Activated CD8-positive, alpha-beta T cell treated with anti-CD3 and anti-CD28 coated beads for 36 hours (primary cell): Measurements from ENCODE around the gene NAA15. TPM values are rescaled to one million over a fixed set of nuclear protein-coding genes. Genes with fewer than 3 reads are reported as not detected.
"Not testable (repeated sequence)": the region's sequence is repeated elsewhere in the genome, so short reads cannot be mapped to it uniquely, and the experiment has no call there.

Source experiments
- ATAC-seq: fragments of 200-7000 bp; cut with Tn5 transposase; one replicate; pipeline ENCODE4 v1.10.0; 2021; ENCODE audit warnings: mild to moderate bottlenecking, moderate library complexity
- CTCF ChIA-PET: fragments of 350-600 bp; sonication (Branson Sonifier 250); formaldehyde crosslinking; loops from one replicate; lab custom pipeline; 2021; ENCODE audit warnings: antibody characterized with exemption; lab: Charles Lee
- POLR2A ChIA-PET: fragments of 350-600 bp; sonication (Branson Sonifier 250); formaldehyde crosslinking; loops from one replicate; lab custom pipeline; 2021; ENCODE audit warnings: antibody characterized with exemption; lab: Charles Lee
- DNase-seq: peaks from one replicate; pipeline ENCODE4 v3.0.0-alpha.2; 2020
- H3K27ac Mint-ChIP-seq: one replicate; pipeline ENCODE4 v1.8.0; 2021; ENCODE audit warnings: mild to moderate bottlenecking, mixed read lengths
- H3K27me3 Mint-ChIP-seq: one replicate; pipeline ENCODE4 v1.8.0; 2021; ENCODE audit warnings: mixed read lengths
- H3K36me3 Mint-ChIP-seq: one replicate; pipeline ENCODE4 v1.8.0; 2021; ENCODE audit warnings: low read depth, mixed read lengths
- H3K4me1 Mint-ChIP-seq: one replicate; pipeline ENCODE4 v1.8.0; 2021; ENCODE audit warnings: low read depth, mixed read lengths
- H3K4me3 Mint-ChIP-seq: one replicate; pipeline ENCODE4 v1.8.0; 2021; ENCODE audit warnings: mild to moderate bottlenecking, moderate library complexity, mixed read lengths
- H3K9me3 Mint-ChIP-seq: one replicate; pipeline ENCODE4 v1.8.0; 2021; ENCODE audit warnings: mixed read lengths
- intact Hi-C: fragments of 100-400 bp; cut with micrococcal nuclease; formaldehyde crosslinking; loops from one replicate; pipeline ENCODE4 v1.10.0; 2022
- total RNA-seq, 2 experiments: library from RNA; stranded (reverse); gene quantifications; one replicate each; pipeline ENCODE4 v1.2.3, GENCODE V29; 2021
- TF ChIP-seq, protein P1 (sequence below): fragments of 200-600 bp; IDR thresholded peaks from one replicate; pipeline ENCODE4 v1.8.0; 2022; ENCODE audit warnings: antibody characterized with exemption, mild to moderate bottlenecking

The NAA15 gene
- total RNA-seq: 100 to 1,000 TPM; 113 to 114 TPM

DNA sequence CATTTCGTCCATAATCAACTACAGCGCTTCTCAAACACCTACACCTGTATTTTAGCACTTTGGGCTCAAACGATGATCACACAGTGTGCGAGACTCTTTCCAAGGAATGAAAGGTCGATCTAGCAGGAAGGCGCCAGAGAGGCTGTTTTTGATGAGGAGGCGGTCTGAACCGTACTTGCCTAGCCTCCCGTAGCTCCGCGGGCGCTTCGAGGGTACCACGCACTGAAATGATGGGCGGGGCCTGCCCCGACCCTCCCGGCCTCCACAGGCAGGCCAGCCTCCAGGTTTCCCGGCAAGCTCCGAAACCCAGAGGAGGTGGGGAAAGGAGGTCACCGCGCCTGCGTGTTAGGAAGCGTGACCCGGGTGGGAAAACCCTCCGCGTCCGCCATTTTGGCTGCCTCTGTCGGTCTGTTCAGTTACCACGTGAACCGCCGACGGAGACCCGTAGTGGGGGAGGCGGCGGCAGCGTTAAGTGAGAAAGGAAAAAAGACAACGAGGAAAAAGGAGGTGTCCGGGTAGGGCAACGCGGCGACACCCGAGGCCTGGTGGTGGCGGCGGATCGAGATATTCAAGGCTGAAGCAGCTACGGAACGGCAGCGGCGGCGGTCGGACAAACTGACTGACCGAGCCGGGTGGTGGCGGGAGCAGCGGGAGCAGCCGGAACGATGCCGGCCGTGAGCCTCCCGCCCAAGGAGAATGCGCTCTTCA, at the start of gene NAA15:
TSS of gene NAA15 (plus strand) at position 393 of the 708 bp plus-strand sequence. CDS start at position 666, 273 bp downstream.
- TF ChIP-seq, protein P1, sequence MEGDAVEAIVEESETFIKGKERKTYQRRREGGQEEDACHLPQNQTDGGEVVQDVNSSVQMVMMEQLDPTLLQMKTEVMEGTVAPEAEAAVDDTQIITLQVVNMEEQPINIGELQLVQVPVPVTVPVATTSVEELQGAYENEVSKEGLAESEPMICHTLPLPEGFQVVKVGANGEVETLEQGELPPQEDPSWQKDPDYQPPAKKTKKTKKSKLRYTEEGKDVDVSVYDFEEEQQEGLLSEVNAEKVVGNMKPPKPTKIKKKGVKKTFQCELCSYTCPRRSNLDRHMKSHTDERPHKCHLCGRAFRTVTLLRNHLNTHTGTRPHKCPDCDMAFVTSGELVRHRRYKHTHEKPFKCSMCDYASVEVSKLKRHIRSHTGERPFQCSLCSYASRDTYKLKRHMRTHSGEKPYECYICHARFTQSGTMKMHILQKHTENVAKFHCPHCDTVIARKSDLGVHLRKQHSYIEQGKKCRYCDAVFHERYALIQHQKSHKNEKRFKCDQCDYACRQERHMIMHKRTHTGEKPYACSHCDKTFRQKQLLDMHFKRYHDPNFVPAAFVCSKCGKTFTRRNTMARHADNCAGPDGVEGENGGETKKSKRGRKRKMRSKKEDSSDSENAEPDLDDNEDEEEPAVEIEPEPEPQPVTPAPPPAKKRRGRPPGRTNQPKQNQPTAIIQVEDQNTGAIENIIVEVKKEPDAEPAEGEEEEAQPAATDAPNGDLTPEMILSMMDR: no peak
- ChIA-PET CTCF (interaction anchor here (0.6 to 2.1 kb wide), 13 partner anchors 11 to 271 kb away, joined by 3 to 11 read pairs (median 4); partner anchors contain the start of gene ELF2), POLR2A (interaction anchor here (0.7 to 1.7 kb wide), 17 partner anchors 10 to 285 kb away, joined by 3 to 9 read pairs (median 4); no protein-coding TSS in a partner anchor)
- Mint-ChIP-seq H3K9me3 (no peaks in the 10 kb centered on the region), H3K4me3 (peak within 1 kb of the TSS; percentile 84), H3K27ac (peak within 1 kb of the TSS; percentile 95), H3K4me1 (peaks cover 52% of the 10 kb centered on the region), H3K36me3 (peaks cover 40% of the 10 kb centered on the region), H3K27me3 (no peaks in the 10 kb centered on the region)
- ATAC-seq: peak; percentile 93
- DNase-seq: peak; percentile 98
- intact Hi-C loops: loop anchor here (2.0 to 5.0 kb wide), 2 partner anchors 124 to 218 kb away; partner anchors contain the start of gene ELF2

GRCh38 chr4:139253046-139253445, 48.3 kb upstream of the NAA15 start:
- intact Hi-C loops: no loop called here
- Mint-ChIP-seq H3K4me3 (no peak overlapping the region), H3K4me1 (no peaks in the 10 kb centered on the region), H3K27ac (no peak overlapping the region), H3K27me3 (no peaks in the 10 kb centered on the region), H3K36me3 (no peaks in the 10 kb centered on the region), H3K9me3 (no peaks in the 10 kb centered on the region)
- POLR2A ChIA-PET: no interaction called here
- TF ChIP-seq, protein P1: no peak
- CTCF ChIA-PET: interaction anchor here (0.6 to 1.6 kb wide), 3 partner anchors 13 to 223 kb away, joined by 3 to 4 read pairs (median 3); no protein-coding TSS in a partner anchor
- ATAC-seq: no peak
- no peak for DNase-seq

- ATAC-seq: no peak
- no peak for DNase-seq
- CTCF ChIA-PET: interaction anchor here (1.6 kb wide), 1 partner anchor 26 kb away, joined by 4 read pairs; no protein-coding TSS in a partner anchor
- TF ChIP-seq, protein P1: no peak
- no peak overlapping the region for H3K4me3 Mint-ChIP-seq
- H3K4me1 Mint-ChIP-seq: no peaks in the 10 kb centered on the region
- POLR2A ChIA-PET: no interaction called here
- H3K9me3 Mint-ChIP-seq: no peaks in the 10 kb centered on the region
- intact Hi-C loops: no loop called here
- H3K27me3 Mint-ChIP-seq: no peaks in the 10 kb centered on the region
- no peaks in the 10 kb centered on the region for H3K36me3 Mint-ChIP-seq
- H3K27ac Mint-ChIP-seq: no peak overlapping the region
Observed at GRCh38 chr4:139253713-139254112, 47.6 kb upstream of the NAA15 start.

DNA sequence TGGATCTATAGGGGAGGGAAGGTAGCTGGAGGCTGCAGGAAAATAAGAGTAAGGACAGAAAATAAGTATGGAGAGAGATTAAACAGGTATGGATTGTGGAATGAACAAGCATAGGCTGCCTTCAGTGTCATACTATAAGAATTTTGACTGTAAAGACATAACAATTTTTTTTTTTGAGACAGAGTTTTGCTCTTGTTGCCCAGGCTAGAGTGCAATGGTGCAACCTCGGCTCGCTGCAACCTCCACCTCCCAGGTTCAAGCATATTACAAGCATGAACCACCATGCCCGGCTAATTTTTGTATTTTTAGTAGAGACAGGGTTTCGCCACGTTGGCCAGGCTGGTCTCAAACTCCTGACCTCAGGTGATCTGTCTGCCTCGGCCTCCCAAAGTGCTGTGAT, 45.7 kb upstream of the NAA15 start:
- H3K27ac Mint-ChIP-seq, POLR2A ChIA-PET, intact Hi-C loops, ATAC-seq, H3K4me1 Mint-ChIP-seq, H3K36me3 Mint-ChIP-seq, H3K4me3 Mint-ChIP-seq, H3K27me3 Mint-ChIP-seq, H3K9me3 Mint-ChIP-seq, DNase-seq: not testable (repeated sequence)
- CTCF ChIA-PET: interaction anchor here (1.3 kb wide), 1 partner anchor 11 kb away, joined by 5 read pairs; no protein-coding TSS in a partner anchor

GRCh38 chr4:139256349-139256748, 45.0 kb upstream of the NAA15 start:
- no peaks in the 10 kb centered on the region for H3K9me3 Mint-ChIP-seq
- H3K27ac Mint-ChIP-seq: no peak overlapping the region
- TF ChIP-seq, protein P1: no peak
- no peaks in the 10 kb centered on the region for H3K4me1 Mint-ChIP-seq
- ATAC-seq (no peak), DNase-seq (no peak)
- CTCF ChIA-PET: interaction anchor here (1.1 kb wide), 1 partner anchor 25 kb away, joined by 3 read pairs; no protein-coding TSS in a partner anchor
- intact Hi-C loops: no loop called here
- H3K4me3 Mint-ChIP-seq: no peak overlapping the region
- POLR2A ChIA-PET: interaction anchor here (0.9 to 1.3 kb wide), 2 partner anchors 10 to 39 kb away, joined by 3 to 4 read pairs; no protein-coding TSS in a partner anchor
- H3K36me3 Mint-ChIP-seq: no peaks in the 10 kb centered on the region
- H3K27me3 Mint-ChIP-seq: no peaks in the 10 kb centered on the region
